ENCODE measurements around the gene LOXL4. TPM values are rescaled to one million over a fixed set of nuclear protein-coding genes. Genes with fewer than 3 reads are reported as not detected.

Gene LOXL4
- total RNA-seq, 1 experiment from 2014 or later, result 1.3 TPM

GRCh38 chr10:98289802-98290209, 21.8 kb upstream of the LOXL4 start:
- intact Hi-C loops (cut with micrococcal nuclease), result no loop called here
- H3K4me3 ChIP-seq (replicated peaks in 1 of 2; ENCODE audit: low read depth in 1 of 2, low read length in 2 of 2), result no peak overlapping the region
- ATAC-seq, result no peak
- H3K36me3 ChIP-seq (ENCODE audit: control insufficient read depth in 1 of 2, insufficient read depth in 2 of 2, low read length in 2 of 2), result no peaks in the 10 kb centered on the region
- H3K9ac ChIP-seq (ENCODE audit: low read length), result no peak overlapping the region
- no peak overlapping the region for H2AFZ ChIP-seq (ENCODE audit: low read depth, low read length, poor library complexity, severe bottlenecking)
- H3K27me3 ChIP-seq (ENCODE audit: insufficient read depth, low read length), result peaks cover 23% of the 10 kb centered on the region; the same call in 1 of the 2 replicates
- RAD21 ChIA-PET (ENCODE audit: low non-redundant PET in 1 of 2, low total read pairs in 2 of 2, uncharacterized antibody in 2 of 2, unreplicated experiment in 2 of 2), result no interaction called here
- no TSS peak for BruUV-seq (replicated peaks)
- no peak for DNase-seq (ENCODE audit: low read depth, low spot score)
- no peak for TF ChIP-seq SIN3A (IDR thresholded peaks at IDR 0.05; ENCODE audit: low read depth)
- no peak for TF ChIP-seq ATF3 (IDR thresholded peaks at IDR 0.05)
- no peak for TF ChIP-seq SP1 (IDR thresholded peaks at IDR 0.05; ENCODE audit: low read depth)
- no peak for TF ChIP-seq YY1 (IDR thresholded peaks at IDR 0.05; ENCODE audit: extremely low read depth, insufficient replicate concordance, low read depth, low read length)
- no peak for TF ChIP-seq POLR2A (IDR thresholded peaks at IDR 0.05; ENCODE audit: borderline replicate concordance, extremely low read depth, insufficient read depth, insufficient read length)
- no peak for TF ChIP-seq CBX3 (IDR thresholded peaks at IDR 0.05; ENCODE audit: low read depth)
- TF ChIP-seq EZH2 (IDR thresholded peaks at IDR 0.05), result no peak
- no peak for TF ChIP-seq EZH2phosphoT487 (IDR thresholded peaks at IDR 0.05; ENCODE audit: borderline replicate concordance)
- TF ChIP-seq ZNF274 (IDR thresholded peaks at IDR 0.05; ENCODE audit: low read depth, low read length), result no peak
- TF ChIP-seq ELF1 (IDR thresholded peaks at IDR 0.05; ENCODE audit: borderline replicate concordance, low read depth), result no peak
- no peak for TF ChIP-seq JUND (IDR thresholded peaks at IDR 0.05)
- TF ChIP-seq FOSL1 (IDR thresholded peaks at IDR 0.05; ENCODE audit: low read depth), result no peak
- TF ChIP-seq POLR2AphosphoS5 (IDR thresholded peaks at IDR 0.05; ENCODE audit: low read depth, low read length), result no peak
- TF ChIP-seq RAD21 (IDR thresholded peaks at IDR 0.05; ENCODE audit: low read depth), result no peak
- TF ChIP-seq TCF7L2 (IDR thresholded peaks at IDR 0.05; ENCODE audit: borderline replicate concordance, extremely low read depth, insufficient read depth, insufficient read length), result no peak
- TF ChIP-seq ZBTB33 (IDR thresholded peaks at IDR 0.05; ENCODE audit: extremely low read depth, insufficient replicate concordance, low read length), result no peak
- no peak for TF ChIP-seq EGR1 (IDR thresholded peaks at IDR 0.05; ENCODE audit: low read depth)
- TF ChIP-seq ZFX (IDR thresholded peaks at IDR 0.05), result no peak
- CTCF ChIA-PET, result interaction anchor here (1.1 kb wide), 1 partner anchor 19 kb away, joined by 3 read pairs; no protein-coding TSS in a partner anchor
- no peaks in the 10 kb centered on the region for H3K9me3 ChIP-seq (ENCODE audit: control insufficient read depth in 1 of 2, insufficient read depth in 1 of 2, low read depth in 1 of 2, low read length in 2 of 2)
- H3K9me2 ChIP-seq (ENCODE audit: insufficient read depth), result no peaks in the 10 kb centered on the region
- peaks cover 6 to 8% of the 10 kb centered on the region in 2 experiments; a peak in 1 of 4 replicates for H3K4me1 ChIP-seq (ENCODE audit: control insufficient read depth in 1 of 2, insufficient read depth in 2 of 2, low read length in 2 of 2)
- H3K79me2 ChIP-seq (ENCODE audit: insufficient read depth, low read length), result no peaks in the 10 kb centered on the region
- POLR2A ChIA-PET, result no interaction called here
- no peaks in the 10 kb centered on the region for H4K20me1 ChIP-seq (ENCODE audit: insufficient read depth)
- H3K27ac ChIP-seq (ENCODE audit: low read depth, low read length), result no peak overlapping the region
- H3K4me2 ChIP-seq (ENCODE audit: low read length), result no peak overlapping the region
